22Rv1 (cell line): ENCODE measurements around the gene UPK3A.

ENCODE experiments used
- ZFX ChIP-seq: fragments of 450-650 bp; IDR thresholded peaks from 2 replicates; pipeline ENCODE4 v1.6.1; 2017; ENCODE audit warnings: antibody characterized with exemption, borderline replicate concordance
- TF ChIP-seq, protein P1 (sequence below): fragments of 450-650 bp; IDR thresholded peaks from 2 replicates; pipeline ENCODE4 v1.5.1; 2017; ENCODE audit warnings: mild to moderate bottlenecking

DNA sequence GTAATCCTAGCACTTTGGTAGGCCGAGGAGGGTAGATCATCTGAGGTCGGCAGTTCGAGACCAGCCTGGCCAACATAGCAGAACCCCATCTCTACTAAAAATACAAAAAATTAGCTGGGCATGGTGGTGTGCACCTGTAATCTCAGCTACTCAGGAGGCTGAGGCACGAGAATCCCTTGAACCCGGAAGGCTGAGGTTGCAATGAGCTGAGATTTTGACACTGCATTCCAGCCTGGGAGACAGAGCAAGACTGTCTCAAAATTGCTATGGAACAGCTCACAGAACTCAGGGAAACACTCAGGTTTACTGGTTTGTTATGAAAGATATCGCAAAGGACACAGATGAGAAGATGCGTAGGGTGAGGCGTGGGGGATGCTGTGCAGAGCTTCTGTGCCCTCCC is 27.7 kb downstream of the UPK3A start:
- TF ChIP-seq, protein P1, sequence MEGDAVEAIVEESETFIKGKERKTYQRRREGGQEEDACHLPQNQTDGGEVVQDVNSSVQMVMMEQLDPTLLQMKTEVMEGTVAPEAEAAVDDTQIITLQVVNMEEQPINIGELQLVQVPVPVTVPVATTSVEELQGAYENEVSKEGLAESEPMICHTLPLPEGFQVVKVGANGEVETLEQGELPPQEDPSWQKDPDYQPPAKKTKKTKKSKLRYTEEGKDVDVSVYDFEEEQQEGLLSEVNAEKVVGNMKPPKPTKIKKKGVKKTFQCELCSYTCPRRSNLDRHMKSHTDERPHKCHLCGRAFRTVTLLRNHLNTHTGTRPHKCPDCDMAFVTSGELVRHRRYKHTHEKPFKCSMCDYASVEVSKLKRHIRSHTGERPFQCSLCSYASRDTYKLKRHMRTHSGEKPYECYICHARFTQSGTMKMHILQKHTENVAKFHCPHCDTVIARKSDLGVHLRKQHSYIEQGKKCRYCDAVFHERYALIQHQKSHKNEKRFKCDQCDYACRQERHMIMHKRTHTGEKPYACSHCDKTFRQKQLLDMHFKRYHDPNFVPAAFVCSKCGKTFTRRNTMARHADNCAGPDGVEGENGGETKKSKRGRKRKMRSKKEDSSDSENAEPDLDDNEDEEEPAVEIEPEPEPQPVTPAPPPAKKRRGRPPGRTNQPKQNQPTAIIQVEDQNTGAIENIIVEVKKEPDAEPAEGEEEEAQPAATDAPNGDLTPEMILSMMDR: no peak
- no peak for TF ChIP-seq ZFX
